HG02759 (cell line): ENCODE measurements around the gene DHX8.
"Not testable (repeated sequence)": the region's sequence is repeated elsewhere in the genome, so short reads cannot be mapped to it uniquely, and the experiment has no call there.

Experiments
- ATAC-seq: cut with Tn5 transposase; IDR thresholded peaks from one replicate; pipeline ENCODE4 v1.9.1; 2021; ENCODE audit warnings: mild to moderate bottlenecking, moderate library complexity; ENCODE audit not compliant: unreplicated experiment

DHX8 gene

DNA sequence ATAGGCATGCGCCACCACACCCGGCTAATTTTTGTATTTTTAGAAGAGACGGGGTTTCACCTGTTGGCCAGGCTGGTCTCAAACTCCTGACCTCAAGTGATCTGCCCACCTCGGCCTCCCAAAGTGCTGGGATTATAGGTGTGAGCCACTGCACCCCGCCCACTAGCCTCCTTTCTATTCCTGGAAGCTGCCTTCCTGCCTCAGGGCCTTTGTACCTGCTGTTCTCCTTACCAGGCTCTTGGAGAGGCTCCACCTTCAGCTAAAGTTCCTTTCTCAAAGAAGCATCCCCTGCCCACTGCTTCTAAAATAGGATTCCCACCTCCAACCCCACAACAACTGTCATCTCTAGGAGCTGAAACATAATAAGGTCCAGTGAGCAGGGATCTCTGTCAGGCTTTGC is 23.9 kb upstream of the DHX8 start:
- not testable (repeated sequence) for ATAC-seq

DNA sequence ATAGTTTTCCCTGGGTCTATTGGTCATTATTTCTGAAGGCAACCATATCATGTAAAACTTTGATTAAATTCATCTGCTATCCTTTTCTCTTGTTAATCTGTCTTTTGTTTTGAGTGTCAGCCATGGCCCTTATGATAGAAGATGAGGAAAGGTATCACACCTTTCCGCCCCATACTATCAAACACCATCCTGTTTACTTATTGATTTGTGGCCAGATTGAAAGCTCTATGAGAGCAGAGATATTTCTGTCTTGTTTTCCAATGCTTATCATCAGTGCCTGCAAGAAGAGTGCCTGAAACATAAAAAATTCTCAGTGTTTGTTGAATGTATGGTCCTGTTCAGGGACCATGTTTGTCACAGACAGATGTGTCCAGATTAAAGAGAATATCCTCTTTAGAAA is 22.6 kb upstream of the DHX8 start:
- ATAC-seq = no peak

DNA sequence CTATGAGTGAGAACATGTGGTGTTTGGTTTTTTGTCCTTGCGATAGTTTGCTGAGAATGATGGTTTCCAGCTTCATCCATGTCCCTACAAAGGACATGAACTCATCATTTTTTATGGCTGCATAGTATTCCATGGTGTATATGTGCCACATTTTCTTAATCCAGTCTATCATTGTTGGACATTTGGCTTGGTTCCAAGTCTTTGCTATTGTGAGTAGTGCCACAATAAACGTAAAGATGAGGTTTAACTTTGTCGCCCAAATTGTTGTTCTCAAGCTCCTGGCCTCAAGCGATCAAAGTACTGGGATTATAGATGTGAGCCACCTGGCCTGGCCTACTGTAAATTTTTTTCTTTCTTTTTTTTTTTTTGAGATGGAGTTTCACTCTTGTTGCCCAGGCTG is 21.2 kb upstream of the DHX8 start:
- ATAC-seq = not testable (repeated sequence)

DNA sequence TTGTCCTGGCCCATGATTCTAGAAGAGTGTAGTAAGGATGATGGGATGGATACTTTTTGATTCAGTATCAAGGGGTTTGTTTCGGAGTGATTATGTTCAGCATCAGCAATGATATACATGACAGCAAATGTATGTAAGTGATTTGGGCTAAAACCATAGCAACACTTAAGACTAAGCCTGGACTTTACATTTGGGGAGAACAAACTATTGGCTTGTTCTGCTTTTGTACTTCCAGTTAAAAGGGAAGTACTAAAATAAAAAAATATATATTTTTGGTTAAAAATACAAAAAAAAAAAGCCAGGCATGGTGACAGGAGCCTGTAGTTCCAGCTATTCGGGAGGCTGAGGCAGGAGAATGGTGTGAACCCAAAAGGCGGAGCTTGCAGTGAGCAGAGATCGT is 20.5 kb upstream of the DHX8 start:
- no peak for ATAC-seq

DNA sequence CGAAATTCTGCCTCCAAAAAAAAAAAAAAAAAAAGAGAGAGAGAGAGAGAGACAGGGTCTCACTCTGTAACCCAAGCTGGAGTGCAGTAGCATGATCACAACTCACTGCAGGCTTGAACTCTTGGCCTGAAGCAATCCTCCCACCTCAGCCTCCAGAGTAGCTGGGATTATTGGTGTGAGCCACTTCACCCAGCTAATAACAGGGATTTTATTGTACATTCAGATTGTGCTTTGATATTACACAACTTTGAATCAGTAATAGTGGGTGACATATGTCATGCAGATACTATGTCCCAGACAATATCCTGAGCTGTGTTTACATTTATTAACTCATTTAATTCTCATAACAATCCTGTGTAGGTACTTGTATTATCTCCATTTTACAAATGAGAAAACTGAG is 19.7 kb upstream of the DHX8 start:
- ATAC-seq = no peak

DNA sequence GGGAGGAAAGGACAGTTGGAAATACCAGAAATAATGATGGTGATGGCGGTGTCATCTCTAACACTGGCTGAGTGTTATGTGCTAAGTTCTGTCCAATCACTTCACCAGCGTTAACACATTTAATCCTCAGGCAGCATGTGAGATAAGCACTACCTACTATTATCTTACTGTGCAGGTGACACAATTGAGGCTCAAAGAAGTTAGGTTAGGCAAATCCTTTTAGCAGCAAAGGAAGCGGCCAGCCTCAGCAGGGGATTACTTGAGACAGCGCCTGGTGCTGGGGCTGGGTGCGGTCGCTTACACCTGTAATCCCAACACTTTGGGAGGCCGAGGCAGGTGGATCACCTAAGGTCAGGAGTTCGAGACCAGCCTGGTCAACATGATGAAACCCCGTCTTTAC is 18.7 kb upstream of the DHX8 start:
- no peak for ATAC-seq

DNA sequence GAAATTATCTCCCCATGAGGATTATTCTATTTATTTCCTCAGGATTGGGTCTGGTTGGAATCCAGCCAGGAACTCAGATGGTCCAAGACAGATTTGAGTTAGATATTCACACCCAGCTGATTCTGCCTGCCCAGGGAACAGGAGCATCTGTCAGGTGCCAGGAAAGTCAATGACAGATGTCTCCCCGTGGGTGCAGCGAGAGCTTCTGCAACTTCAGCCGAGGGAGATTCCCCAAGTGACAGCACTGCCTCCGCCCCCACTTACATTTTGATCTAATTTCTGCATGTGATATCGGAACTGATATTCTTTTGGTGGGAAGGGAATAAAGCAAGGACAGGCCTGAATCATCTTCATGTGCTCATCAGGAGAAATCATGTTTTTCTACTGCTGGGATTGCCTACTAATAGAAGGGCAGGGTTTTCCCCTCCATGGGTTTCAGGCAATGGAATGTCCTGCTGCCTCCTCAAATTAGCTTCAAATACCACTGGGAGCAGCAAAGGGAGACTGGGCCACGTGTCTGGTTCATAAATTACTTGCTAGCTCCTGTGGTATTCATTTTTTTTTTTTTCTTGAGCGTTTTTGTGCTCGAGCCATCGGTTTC is 15.7 kb upstream of the DHX8 start:
- no peak for ATAC-seq

DNA sequence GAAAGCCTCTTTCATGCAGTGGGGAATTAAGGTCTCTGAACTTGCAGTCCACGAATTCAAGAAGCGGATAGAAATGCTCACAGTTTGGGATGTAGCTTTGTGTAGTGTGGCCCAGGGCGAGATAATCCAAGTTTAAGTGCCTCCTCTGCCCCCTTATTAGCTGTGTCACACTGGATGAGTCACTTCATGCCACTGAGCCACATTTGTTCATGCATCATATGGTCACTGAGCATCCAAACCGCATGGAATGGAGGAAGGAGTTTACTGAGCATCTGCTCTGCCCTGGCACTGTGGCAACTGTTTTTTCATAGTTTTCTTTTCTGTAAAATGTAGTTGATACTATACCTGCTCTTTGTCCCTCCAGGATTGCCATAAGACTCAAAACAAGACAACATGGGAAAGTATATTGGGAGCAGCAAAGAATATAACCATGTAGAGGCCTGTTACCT is 15.1 kb upstream of the DHX8 start:
- no peak for ATAC-seq

DNA sequence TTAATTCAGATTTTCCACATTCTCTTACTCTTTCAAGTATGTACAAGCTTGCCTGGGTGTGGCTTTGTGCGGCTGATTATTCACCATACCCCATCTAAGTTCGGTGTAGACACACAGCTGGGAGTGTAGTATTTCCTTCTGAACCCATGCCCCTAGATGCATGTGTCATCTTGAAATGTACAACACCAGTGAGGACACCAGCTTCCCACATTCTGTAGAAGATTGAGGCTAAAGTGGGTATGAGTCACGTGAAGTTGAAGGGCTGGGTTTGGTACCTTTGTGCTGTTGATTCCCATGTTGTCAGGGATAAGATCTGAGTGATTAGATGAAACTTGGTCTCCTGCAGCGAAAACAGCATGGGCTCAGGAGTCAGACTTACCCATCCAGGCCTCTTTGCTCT is 14.6 kb upstream of the DHX8 start:
- no peak for ATAC-seq

DNA sequence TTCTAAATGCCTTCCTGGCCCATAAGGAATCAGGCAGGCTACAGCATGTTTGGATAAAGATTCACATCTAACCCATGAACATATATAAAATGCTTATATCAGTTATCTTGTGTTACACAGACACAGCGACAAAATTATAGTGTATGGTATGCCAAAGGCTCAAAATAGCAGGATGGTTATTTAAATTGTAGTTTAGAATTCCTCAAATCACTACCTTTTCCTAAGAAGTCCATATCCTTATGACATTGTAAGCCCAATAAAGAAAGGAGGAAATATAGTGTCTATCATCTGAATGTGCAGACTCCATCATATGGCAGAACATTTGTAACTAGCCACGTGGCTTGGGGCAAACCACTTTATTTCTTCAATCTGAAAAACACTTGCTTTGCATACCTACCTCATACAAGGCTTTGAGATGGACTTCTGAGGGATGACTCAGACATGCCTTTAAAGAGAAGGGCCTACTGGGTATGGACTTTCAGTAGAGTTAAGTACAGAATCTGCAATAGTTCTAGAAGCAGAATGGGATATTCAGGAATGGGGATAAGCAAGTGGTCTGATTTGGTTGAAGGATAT is 12.1 kb upstream of the DHX8 start:
- ATAC-seq = no peak

DNA sequence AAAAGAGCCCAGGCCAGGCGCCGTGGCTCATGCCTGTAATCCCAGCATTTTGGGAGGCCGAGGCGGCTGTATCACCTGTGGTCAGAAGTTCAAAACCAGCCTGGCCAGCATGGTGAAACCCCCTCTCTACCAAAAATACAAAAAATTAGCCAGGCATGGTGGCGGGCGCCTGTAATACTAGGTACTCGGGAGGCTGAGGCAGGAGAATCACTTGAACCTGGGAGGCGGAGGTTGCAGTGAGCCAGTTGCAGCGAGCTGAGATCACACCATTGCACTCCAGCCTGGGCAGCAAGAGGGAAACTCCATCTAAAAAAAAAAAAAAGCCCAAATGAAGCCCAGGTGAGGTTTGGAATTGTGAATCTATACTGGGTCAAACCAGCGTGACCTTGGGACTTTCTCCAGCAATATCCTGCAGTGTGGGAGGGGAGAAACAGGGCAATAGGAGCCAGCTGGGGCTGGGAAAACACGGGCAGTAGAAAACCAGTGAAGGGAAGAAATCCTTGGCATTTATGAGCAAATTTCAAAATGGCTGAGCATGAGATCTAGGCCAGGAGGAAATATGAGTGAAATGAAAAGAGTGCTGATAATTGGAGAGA is 8.2 kb upstream of the DHX8 start:
- ATAC-seq = no peak

DNA sequence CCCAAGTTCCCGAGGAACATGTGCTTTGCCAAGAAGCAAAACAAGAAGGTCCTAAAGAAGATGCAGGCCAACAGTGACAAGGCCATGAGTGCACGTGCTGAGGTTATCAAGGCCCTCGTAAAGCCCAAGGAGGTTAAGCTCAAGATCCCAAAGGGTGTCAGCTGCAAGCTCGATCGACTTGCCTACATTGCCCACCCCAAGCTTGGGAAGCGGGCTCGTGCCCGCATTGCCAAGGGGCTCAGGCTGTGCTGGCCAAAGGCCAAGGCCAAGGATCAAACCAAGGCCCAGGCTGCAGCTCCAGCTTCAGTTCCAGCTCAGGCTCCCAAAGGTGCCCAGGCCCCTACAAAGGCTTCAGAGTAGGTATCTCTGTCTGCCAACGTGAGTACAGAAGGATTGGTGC is 7.5 kb upstream of the DHX8 start:
- ATAC-seq = not testable (repeated sequence)

DNA sequence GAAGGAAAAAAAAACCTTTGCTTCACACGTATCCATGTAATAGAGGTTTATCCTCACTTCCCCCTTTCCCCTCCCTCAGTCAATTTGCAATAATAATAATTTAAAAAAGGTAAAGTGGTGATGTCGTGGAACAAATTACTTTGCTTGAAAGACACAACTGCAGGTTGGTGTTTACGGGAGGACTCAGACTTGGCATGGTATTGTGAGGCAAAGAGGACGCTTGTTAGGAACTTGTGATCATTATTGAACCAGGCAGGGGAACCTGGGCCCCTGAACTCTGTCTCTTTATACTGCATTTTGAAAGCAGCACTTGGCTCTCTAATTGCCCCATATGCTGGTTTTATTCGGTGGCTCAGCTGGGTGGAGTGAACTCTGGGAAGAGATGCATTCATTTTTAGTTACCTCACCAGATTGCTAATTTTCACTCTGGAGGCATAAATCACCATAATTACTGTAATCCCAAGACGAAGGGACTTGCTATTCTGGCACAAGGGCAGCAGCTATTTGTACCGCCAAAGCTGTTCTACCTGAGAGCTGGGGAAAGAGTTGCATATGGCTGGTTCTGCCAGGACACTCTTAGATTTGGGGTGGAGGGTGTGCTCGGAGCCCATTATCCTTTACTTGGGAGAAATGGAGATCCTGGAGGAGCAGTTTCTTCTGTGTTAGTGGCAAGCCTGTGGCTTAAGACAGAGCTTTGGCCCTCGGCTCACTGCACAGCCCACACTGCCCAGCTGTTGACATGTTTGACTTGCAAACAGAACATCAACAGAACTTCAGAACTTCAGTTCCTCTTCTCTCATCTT is 5.7 kb upstream of the DHX8 start:
- ATAC-seq = no peak

DNA sequence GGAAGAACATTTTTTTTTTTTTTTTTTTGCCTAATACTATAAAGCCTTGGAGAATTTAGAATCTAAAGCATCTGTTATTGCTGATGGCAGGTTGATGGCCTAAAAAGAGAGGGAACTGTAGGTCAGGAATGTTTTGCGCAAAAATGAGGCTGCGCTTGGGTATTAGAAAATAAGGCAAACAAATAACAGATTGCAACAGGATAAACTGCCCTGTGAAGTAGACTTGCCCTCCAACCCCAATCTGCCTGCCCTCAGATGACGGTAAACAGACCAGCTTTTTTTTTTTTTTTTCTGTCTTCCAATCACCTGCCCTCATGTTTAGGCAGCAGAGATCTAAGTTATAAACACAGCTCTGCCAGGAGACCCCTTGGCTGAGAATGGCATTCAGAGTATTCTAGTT is 3.8 kb upstream of the DHX8 start:
- ATAC-seq = no peak

DNA sequence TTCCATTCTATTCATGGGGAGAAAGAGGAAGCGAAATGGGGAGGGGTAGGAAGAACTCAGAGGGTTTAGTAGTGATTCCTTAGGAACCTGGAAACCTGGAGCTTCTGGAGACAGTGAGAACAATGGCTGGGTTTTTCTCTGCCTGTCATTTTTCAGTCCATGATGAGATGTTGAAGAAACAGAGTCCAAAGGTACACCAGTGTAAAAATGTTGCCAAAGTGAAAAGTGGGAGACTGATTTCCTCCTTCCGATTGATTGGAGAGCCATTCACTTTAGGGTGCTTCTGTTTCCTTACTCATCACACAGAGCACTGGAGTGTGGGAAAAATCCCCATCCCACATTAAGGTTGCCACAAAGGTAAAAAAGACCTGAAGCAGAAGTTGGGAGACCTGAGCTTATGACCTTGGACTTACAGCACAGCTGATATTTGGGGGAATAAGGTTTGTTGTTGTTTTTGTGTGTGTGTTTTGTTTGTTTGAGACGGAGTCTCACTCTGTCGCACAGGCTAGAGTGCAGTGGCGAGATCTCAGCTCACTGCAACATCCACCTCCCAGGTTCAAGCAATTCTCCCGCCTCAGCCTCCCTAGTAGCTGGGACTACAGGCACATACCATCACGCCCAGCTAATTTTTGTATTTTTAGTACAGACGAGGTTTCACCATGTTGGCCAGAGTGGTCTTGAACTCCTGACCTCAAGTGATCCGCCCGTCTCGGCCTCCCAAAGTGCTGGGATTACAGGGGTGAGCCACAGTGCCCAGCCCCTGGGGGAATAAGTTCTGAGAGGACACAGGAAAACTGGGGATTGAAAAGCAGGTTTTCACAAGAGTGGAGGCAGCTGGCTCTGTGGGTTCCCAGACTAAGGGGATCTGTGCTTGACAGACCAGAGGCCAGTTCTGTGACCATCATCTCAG is 1.4 kb upstream of the DHX8 start:
- ATAC-seq = no peak

DNA sequence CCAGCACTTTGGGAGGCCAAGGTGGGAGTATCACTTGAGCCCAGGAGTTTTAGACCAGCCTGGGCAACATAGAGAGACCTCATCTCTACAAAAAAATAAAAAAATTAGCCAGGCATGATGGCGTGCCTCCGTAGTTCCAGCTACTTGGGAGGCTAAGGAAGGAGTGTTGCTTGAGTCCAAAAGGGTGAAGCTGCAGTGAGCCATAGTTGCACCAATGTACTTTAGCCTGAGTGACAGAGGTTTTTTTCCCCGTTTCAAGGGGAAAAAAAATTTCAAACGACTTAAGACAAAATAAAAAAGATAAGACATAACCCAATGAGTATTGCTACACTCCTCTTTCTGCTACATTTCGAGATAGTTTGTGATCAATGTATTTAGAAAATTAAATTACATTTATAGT is 6.8 kb downstream of the DHX8 start:
- ATAC-seq = no peak

DNA sequence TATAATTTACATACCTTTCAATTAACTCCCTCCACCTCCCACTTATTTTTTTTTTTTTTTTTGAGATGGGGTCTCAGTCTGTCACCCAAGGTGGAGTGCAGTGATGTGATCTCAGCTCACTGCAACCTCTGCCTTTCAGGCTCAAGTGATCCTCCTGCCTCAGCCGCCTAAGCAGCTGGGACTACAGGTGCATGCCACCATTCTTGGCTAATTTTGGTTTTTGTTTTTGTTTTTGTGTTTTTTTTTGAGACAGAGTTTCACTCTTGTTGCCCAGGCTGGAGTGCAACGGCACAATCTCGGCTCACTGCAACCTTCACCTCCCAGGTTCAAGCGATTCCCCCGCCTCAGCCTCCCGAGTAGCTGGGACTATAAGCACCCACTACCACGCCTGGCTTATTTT is 25.7 kb downstream of the DHX8 start:
- not testable (repeated sequence) for ATAC-seq

DNA sequence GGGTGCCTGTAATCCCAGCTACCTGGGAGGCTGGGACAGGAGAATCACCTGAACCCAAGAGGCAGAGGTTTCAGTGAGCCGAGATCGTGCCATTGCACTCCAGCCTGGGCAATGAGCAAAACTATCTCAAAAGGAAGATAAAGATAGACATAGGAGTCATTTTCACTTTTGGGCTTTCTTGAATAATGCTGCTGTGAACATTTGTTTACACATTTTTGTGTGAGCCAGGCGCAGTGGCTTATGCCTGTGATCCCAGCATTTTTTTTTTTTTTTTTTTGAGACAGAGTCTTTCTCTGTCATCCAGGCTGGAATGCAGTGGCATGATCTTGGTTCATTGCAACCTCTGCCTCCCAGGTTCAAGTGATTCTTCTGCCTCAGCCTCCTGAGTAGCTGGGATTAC is 27.4 kb downstream of the DHX8 start:
- not testable (repeated sequence) for ATAC-seq

DNA sequence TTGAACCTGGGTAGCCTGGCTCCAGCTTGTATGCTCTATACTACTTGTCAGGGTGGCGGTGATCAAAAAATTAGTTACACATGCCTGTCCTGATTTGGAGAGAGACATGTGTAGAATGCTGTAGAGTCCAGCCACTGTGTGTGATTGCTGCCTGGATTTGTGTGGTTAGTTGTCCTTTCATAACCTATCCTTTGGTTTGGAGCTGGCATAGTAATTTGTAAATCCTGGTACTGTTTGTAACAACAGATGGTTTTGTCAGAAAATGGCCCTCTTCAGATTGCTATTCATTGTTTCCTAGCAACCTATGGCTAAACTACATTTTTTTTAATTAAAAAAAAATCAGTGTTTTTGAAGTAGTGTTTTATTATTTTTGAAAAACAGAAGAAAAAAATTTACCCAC is 31.9 kb downstream of the DHX8 start:
- no peak for ATAC-seq

DNA sequence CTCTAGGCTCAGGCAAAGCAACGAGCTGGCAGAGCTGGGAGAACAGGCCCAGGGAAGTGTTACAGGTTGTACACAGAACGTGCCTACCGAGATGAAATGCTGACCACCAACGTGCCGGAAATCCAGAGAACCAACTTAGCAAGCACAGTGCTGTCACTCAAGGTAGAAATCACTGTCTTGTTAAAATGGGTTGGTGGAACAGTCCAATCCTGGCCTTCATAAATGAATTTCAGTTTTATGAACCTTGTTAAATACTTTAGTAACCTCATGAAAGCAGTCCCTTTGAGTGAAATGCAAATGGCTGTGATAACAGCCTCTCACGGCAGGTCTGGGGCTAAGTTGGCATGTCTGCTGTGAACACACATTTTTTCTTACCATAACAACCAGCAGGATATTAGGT is 33.4 kb downstream of the DHX8 start:
- peak; percentile 21 for ATAC-seq
